ENCODE data around the gene PGLYRP4. TPM values are rescaled to one million over a fixed set of nuclear protein-coding genes. Genes with fewer than 3 reads are reported as not detected.
"Not testable (repeated sequence)": the region's sequence is repeated elsewhere in the genome, so short reads cannot be mapped to it uniquely, and the experiment has no call there.

Gene PGLYRP4
- total RNA-seq, 1 donor: 0.27 TPM

DNA sequence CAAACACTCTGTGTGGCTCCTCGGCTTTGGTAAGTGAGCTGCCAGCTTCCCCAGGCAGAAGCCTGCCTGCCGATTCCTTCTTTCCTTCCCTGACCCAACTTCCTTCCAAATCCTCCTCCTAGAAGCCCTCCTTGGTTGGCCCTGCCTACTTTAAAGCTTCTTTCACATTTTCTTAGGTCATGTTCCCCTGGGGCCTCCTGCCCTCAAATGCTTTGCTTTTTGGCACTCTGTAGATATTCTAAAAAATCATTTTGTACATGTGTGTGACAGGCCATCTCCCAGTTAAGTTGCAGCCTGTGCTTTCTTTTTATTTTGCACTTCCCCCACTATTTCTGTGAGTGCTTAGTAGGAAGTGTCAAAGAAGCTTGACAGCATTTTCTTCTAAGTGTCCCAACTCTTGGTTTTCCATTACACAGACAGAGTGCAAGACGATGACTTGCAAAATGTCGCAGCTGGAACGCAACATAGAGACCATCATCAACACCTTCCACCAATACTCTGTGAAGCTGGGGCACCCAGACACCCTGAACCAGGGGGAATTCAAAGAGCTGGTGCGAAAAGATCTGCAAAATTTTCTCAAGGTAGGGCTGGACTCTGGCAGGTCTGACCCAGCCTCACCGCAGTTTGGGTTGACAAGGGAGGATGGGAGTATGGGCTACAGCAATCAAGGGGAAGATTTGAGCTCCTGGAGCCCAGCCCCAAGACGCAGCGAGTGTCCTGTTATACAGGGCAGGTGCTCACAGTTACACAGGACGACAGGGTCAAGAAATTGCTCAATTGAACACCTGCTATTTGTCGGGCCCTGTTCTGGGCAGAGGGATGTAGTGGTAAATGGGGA lies 9.4 kb upstream of the PGLYRP4 start, which contains the start of gene S100A9:
Gene S100A9 (plus strand): TSS at position 2 of the 838 bp plus-strand sequence. CDS start 430 bp downstream, at position 432.
- DNase-seq (ENCODE audit: low read depth in 2 of 3, low spot score in 2 of 3): peak in 1 of 3 donors; percentile 46

DNA sequence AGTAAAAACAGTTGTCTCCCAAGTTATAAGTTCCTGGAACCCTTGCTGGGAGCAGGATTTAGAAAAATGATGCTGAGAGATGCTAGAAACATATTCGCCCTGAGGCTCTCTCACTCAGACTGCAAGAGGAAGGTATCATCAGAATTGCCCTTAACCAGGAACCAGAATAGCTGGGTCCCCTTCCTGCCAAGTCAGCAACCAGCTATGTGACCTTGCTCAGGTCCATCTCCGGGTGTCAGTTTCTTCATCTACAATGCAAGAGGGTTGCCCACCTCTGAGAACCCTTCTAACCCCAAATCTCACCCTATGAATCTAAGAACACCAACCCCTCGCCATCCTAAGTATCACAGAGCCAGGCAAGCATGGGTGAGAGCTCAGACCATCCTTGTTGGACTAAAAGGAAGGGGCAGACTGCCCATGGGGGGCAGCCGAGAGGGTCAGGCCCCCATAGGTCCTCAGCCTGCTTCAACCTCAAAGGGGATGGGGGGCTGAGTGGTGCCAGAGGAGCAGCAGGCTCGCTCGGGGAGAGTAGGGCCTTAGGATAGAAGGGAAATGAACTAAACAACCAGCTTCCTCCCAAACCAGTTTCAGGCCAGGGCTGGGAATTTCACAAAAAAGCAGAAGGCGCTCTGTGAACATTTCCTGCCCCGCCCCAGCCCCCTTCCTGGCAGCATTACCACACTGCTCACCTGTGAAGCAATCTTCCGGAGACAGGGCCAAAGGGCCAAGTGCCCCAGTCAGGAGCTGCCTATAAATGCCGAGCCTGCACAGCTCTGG lies 8.6 kb upstream of the PGLYRP4 start:
- no peak for DNase-seq (ENCODE audit: low read depth in 2 of 3, low spot score in 2 of 3)

DNA sequence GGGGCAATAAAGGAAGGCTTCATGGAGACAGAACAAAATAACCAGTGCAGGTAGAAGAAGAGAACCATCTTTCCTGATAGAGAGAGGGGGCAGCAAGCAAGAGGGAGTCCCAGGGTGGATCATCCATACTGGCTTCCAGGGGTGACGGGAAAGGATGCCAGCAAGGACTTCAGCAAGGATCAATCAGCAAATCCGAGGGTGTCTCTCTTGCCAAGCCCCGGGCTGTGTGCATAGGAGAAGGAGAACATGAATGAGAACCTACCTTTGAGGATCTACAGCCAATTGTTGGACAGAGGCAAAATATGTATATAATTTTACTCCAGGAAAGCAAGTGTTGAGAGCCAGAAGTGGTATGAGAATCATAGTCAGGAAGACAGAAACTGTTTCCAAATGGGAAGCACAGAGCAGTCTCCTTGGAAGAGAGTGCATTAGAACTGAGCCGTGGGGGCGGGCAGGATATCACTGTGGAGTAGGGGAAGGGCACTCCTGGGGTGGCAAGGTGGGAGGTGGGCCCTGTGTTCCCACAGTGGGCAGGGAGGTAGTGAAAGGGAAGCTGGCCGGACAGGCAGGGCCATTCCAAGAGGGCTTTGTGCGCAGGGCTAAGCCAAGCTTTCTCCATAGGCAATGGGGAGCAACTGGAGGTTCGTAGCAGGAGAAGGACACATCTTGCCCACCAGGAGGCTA lies 7.9 kb upstream of the PGLYRP4 start:
- DNase-seq (ENCODE audit: low read depth in 2 of 3, low spot score in 2 of 3): no peak

DNA sequence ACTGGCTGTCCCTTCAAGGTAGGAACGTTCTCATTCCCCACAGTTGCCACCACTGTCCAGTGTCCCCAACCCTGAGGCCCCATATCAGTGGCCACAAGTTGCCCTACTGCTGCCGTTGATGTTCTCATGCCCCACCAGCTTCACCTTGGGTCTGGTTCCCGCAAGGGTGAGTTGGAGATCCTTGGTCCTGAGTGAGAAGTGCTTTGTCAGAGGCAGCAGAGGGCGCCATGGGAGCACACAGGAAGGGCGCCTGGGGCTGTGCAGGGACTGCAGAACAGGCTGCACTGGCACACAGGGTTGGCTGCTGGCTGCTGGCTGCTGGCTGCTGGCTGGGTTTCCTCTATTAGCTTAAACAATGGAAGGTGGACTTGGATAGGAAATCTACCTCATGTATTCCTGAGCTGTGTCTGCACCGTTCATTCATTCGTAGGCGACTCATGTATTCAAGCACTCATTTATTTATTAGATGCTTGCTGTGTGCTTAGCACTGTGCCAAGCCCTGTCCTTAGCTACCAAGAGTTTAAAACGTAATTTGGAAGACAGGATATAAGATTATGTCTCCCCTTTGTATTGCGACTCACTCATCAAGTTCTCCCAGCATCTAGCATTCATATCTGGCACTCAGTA lies 6.9 kb upstream of the PGLYRP4 start:
- DNase-seq (ENCODE audit: low read depth in 2 of 3, low spot score in 2 of 3): peak in 2 of 3 donors; percentile 66 to 81

DNA sequence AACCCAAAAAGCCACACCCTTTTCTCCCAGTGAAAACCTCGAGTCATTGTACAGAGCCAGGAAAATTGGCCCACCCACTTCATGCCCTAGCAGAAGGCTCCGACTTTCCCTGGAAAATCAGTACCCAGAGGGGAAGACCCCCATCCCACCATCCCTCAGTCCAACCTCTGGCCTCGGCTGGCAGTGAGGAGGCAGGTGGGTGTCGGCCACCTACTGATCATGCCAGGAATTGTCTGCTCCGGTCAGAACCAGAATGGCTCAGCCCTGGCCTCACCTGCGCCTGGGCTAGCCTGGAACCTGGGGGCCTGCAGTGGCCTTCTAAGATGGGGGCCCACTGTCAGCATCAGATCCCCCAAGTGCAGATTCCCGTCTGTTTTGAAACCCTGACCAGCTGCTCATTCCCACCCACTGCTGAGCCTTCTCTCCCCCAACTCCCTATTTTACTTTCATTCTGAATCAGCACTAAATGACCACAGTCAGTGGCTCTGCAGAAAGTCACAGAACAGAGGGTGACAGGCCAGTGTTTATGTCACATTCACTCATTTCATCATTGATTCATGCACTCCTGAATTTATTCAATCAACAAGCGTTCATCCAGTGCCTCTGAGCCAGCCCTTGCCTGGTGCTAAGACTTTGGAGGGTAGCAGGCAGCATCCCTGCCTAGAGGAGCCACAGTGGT lies 6.0 kb upstream of the PGLYRP4 start:
- no peak for DNase-seq (ENCODE audit: low read depth in 2 of 3, low spot score in 2 of 3)

DNA sequence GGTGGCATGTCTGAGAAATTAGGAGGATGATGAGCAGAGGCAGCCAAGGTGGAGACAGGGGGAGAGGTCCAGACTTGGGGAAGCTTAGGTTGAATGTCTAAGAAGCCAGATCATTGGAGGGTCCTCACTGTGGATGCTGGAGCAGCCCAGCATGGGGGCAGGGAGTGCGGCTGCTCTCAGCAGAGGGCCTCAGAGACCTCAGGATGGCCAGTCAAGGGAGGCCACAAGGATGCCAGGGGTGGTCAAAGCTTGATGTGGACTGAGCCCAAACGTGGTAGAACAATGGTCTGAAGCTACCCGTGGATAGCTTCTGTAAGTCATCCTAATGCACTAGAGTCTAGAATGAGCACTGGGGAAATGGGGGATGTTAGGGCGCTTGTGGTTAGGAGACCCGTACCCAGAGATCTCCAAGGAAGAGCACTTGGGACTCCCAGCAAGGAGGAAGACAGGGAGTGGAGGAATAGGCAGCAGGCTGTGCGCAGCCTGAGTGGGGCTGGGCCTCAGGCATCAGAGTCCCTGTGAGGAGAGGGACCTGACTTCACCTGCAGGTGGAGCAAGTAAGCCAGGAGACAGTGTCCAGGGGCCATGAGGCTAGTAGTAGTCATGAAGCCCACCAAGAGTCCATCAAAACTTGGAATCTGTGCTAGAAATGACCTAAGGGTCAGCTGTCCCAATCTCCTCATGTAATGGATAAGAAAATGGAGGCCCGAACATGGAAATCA lies 4.7 kb upstream of the PGLYRP4 start:
- DNase-seq (ENCODE audit: low read depth in 2 of 3, low spot score in 2 of 3): peak in 1 of 3 donors; percentile 47

DNA sequence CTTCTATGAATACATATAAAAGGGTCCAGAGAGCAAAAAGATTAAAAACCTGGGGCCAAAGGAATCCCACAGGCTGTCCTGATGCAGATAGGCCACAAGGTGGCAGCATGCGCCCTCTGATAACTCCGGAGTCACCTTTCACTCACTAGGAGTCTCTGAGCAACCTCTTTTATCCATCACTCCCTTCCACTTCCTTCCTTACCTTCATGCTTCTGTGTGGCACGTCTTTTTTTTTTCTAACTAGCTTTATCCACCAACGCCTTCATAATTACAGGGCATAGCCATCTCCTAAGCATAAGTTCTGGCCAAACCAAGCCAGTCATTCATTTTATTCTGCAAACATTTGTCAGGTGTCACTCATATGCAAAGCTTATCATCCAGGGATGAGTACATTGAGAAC lies 3.9 kb upstream of the PGLYRP4 start:
- peak; percentile 22 to 84 (median 62) for DNase-seq (ENCODE audit: low read depth in 2 of 3, low spot score in 2 of 3)

DNA sequence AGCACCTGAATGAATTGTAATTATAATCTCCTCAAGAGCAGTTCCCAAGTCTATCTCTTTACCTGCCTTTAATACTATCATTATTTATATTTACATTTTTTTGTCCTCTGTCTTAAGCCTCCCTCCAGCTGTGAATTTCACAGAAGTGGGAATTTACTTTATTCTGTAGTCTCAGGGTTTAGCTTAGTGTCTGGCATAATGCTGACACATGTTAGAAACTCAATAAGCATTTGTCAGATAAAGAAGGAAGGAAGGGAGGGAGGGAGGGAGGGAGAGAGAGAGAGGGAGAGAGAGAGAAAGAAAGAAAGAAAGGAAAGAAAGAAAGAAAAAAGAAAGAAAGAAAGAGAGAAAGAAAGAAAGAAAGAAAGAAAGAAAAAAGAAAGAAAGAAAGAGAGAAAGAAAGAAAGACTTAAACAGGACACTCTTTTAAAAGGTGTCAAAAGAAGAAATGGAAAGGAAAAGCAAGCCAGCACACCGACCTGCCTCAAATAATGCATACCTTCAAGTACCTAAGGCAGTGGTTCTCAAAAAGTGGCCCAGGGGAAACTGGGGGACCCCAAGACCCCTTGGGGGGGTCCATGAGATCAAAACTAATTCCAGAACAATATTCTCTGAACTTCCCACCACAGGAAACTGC lies 1.8 kb upstream of the PGLYRP4 start:
- DNase-seq (ENCODE audit: low read depth in 2 of 3, low spot score in 2 of 3): no peak

DNA sequence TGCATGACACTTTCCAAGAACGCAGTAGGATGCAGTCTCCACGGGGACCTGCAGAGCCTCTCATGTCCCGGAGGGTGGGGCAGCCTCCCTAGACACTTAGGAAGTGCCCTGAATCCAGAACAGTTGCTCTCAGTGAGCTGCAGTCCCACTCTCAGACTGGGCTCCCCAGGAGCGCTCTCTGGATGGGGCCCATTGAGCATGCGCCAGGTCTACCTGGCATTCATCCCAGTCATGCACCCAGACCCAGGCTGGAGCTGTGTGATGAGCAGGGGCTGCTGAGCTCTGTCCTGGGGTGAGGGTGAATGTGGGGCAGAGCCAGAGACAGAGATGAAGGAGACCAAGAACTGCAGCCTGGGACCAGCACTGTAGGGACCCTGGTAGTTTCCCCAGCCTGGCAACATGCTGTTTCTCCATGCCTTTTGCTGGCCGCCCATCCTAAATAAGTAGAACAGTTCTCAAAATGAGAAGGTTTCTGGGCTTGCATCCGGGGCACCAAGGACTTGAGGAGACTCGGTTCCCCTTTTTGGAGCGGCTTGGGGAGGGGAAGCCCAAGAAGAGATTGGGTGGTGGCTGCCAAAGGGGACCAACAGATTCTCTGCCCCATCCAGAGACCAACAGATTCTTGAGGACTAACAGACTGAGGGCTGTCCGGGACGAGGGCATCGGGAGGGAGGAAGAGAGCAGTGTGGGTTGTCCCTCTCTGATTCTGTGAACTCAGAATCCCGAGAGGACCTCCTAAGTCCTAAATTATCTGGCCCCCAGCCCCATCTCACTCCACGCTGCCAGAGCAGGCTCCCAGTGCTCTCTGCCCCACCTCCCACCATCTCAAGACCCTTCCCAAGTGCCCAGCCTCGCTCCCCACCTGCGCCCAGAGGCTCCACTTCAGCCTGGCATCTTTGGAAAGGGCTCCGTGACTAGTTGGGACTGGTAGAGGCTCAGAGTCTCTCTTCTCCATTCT lies 1.0 kb upstream of the PGLYRP4 start:
- DNase-seq (ENCODE audit: low read depth in 2 of 3, low spot score in 2 of 3): no peak

DNA sequence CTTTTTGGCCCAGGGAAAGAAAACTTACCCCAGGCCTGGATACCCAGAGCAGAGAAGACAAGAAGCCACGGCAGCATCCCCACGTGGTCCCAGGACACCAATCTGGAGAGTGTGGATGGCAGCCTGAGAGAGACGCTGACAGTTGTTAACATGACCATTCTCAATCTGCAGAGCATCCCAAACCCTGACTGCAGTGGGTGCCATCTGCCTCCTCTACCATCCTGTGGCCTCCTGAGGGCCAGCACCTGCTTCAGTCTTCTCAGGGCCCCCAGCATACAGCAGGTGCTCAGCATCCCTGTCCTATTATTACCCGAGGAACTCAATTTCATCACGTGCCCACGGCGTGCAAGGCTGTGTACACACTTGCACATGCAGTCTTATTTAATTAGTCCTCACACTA lies 785 bp downstream of the PGLYRP4 start:
- DNase-seq (ENCODE audit: low read depth in 2 of 3, low spot score in 2 of 3): no peak

DNA sequence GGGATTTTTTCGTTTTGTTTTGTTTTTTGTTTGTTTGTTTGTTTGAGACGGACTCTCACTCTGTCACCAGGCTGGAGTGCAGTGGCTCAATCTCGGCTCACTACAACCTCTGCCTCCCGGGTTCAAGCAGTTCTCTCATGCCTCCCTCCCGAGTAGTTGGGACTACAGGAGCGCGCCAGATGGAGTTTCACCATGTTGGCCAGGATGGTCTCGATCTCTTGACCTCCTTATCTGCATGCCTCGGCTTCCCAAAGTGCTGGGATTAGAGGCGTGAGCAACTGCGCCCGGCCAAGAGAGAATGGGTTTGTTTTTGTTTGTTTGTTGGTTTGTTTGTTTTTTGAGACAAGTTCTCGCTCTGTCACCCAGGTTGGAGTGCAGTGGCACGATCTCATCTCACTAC lies 1.6 kb downstream of the PGLYRP4 start:
- not testable (repeated sequence) for DNase-seq (ENCODE audit: low read depth in 2 of 3, low spot score in 2 of 3)

DNA sequence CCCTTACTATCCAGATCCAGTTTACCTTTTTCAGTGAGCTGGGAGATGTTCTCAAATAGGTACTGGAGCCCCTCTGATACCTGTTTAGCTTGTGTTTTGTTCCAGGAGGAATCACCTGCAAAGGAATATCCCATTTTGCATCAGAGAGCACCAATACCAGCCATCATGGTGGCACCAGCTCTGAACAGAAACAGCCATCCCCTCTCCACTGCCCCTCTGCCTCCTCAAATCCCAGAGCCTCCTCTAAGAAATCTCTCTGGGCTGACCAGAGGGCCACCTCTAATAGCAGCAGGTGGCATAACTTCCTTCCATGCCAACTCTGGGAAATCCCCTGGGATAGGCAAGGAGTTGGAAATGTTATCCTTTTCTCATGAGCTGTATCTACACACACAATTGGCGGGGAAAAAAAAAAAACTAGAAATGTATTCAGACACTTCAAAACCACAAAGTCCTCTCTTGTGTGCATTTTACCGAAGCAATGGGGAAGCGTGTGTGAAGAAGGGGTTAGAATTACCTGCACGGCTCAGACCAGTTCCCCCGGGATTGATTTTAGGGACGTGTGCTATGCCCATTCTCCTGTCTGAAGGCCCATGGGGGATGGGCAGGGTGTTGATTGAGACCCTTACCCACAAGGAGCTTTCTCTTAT lies 2.4 kb downstream of the PGLYRP4 start:
- no peak for DNase-seq (ENCODE audit: low read depth in 2 of 3, low spot score in 2 of 3)

DNA sequence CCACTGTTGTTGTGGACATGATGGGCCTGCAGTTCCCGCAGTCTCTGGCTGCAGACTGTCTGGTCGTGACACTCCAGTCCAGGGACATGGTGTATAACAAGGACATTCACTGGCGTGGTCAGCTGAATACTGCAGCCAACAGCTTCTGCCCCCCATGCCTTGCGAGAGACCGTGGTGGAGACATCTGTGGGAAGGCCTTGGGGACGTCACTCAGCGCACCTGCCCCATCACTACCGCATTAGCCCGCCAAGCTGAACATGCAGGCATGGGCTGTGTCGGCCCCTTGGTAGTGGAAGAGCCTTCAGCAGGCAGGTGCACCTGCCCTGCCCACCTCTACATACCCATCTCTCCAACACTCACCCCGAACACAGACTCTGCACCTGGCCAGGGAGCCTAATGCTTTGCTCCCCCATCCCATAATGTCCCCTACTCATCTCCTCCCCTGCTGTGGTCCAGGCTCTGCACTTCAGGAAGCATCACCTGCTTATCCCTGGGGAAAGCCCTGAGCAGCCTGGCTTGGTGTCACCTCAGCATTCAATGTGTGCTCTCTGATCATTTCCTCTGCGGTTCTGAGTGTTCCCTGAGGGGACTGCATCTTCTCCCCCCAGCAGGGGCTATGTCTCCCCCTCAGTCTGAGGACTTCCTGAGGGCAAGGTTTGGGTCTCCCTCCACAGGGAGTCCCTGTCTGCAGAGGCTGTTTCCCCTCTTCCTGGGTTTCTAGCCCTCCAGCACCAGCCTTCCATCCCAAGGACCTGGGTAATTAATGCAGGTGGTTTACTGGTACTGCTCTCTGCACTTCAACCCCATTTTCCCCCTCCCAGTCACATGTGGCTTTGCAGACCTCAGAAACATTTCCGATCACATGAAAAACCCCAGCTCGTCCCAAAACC lies 3.2 kb downstream of the PGLYRP4 start:
- DNase-seq (ENCODE audit: low read depth in 2 of 3, low spot score in 2 of 3): no peak

DNA sequence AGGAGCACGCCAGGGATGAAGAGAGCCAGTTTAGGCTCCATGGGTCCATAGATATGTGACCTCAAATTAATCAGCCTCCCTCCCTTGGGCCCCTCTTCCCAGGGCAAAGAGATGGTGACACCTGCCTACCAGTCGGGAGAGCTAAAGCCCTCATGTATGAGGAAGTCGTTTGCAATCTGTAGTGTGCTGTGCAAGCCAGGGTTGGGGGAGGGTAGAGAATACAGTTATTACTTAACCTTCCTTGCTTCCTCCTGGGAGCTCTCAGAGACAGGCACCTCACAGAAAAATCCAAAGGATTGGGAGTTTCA lies 4.0 kb downstream of the PGLYRP4 start:
- peak in 2 of 3 donors; percentile 52 to 66 for DNase-seq (ENCODE audit: low read depth in 2 of 3, low spot score in 2 of 3)

DNA sequence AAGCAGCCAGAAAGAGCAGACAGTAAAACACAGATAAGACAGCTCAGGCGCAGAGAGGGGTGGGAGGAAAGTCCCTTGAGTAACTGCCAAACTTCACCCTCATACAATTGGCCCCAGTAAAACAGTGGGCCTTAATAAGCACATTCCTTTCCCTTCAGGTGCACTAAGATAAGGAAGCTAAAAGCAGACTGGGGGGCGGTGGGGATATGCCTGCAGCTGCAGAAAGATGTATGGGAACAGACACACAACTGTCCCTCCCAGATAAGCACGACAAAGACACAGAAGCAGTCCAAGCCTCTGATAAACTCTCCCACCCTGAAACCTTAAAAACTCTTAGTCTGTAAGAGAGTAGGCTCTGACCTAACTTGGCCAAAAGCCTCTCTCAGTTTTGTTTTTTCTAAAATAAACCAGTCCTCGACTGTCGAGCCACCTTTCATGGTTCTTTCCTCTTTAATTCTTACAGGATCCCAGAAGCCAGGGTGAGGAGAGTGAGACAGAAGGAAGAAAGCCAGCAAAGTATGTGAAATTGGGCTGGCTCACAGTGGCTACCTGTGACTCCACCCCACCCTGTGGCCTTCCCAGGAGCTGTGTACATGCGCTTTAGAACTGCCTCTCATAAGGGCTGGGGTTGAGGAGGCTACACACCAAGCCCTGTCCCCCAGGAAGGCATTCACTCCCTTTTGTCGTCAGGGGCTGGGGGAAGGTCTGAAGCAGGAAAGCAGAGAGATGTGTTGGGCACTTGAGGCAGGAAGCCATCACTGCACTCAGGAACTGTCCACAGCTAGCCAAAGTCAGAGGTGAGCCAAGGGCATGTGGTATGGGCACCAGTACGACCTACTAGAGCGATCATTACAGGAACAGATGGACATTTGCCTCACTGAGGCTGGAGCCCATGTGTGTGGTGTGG lies 4.6 kb downstream of the PGLYRP4 start:
- peak in 2 of 3 donors; percentile 81 to 92 for DNase-seq (ENCODE audit: low read depth in 2 of 3, low spot score in 2 of 3)

All from hematopoietic multipotent progenitor cell (in vitro differentiated cells).